SK-N-SH (cell line): ENCODE results near the gene RGS4. TPM values are rescaled to one million over a fixed set of nuclear protein-coding genes. Genes with fewer than 3 reads are reported as not detected.

Experiments used
- CTCF ChIA-PET: fragments of 300-600, 350-600 bp; formaldehyde crosslinking; extraction: SDS; loops from one replicate; lab custom pipeline; 2021; lab: Yijun Ruan, JAX
- POLR2A ChIA-PET: fragments of 350-600 bp; sonication (Branson Sonifier 250); formaldehyde crosslinking; extraction: SDS; loops from one replicate; lab custom pipeline; 2020; ENCODE audit warnings: antibody characterized with exemption, inconsistent platforms; lab: Yijun Ruan, JAX
- DNase-seq: peaks from one replicate; pipeline ENCODE4 v3.0.0; 2012
- H2AFZ ChIP-seq: fragments of 200-600 bp; sonication (generic); 2 replicates; pipeline ENCODE4 v1.8.1; 2016; ENCODE audit warnings: antibody characterized with exemption, mild to moderate bottlenecking, low read depth
- H3F3A ChIP-seq: fragments of 200-600 bp; sonication (generic); replicated peaks from 2 replicates; pipeline ENCODE3; 2016; ENCODE audit warnings: antibody characterized with exemption, mild to moderate bottlenecking; ENCODE audit not compliant: insufficient read depth
- H3K27ac ChIP-seq, 2 experiments: fragments of 200-500 bp in 1 of 2; fragments of 200-600 bp in 1 of 2; sonication (Bioruptor generic) in 1 of 2; sonication (generic), shearing (Covaris generic) in 1 of 2; 2 replicates each; pipeline versions ENCODE4 v1.5.1 to v1.6.1; 2014 to 2016; ENCODE audit warnings: low read depth in 2 of 2, inconsistent platforms in 1 of 2, low read length in 1 of 2, mild to moderate bottlenecking in 1 of 2, mixed read lengths in 1 of 2
- H3K27me3 ChIP-seq: fragments of 200-600 bp; sonication (generic), shearing (Covaris generic); 2 replicates; pipeline ENCODE4 v1.6.1; 2016; ENCODE audit warnings: mixed run types; ENCODE audit not compliant: insufficient read depth
- H3K36me3 ChIP-seq, 2 experiments: fragments of 200-500 bp in 1 of 2; fragments of 200-600 bp in 1 of 2; sonication (Bioruptor generic) in 1 of 2; sonication (generic) in 1 of 2; replicated peaks in 1 of 2; 2 replicates each; pipeline versions ENCODE3 to v1.5.1; 2014 to 2016; ENCODE audit warnings: low read length in 1 of 2, mild to moderate bottlenecking in 1 of 2; ENCODE audit not compliant: insufficient read depth in 2 of 2, control insufficient read depth in 1 of 2
- H3K4me1 ChIP-seq, 2 experiments: fragments of 200-500 bp in 1 of 2; fragments of 200-600 bp in 1 of 2; sonication (Bioruptor generic) in 1 of 2; sonication (generic), shearing (Covaris generic) in 1 of 2; 2 replicates each; pipeline versions ENCODE4 v1.5.1 to v1.6.1; 2014 to 2016; ENCODE audit warnings: low read depth in 1 of 2, low read length in 1 of 2, mixed run types in 1 of 2; ENCODE audit not compliant: insufficient read depth in 2 of 2, control insufficient read depth in 1 of 2
- H3K4me2 ChIP-seq: fragments of 200-600 bp; sonication (generic), shearing (Covaris generic); 2 replicates; pipeline ENCODE4 v1.6.1; 2017; ENCODE audit warnings: mixed run types
- H3K4me3 ChIP-seq, 2 experiments: fragments of 200-500 bp in 1 of 2; fragments of 200-600 bp in 1 of 2; sonication (Bioruptor generic) in 1 of 2; sonication (generic), shearing (Covaris generic) in 1 of 2; 2 replicates each; pipeline versions ENCODE4 v1.5.1 to v1.8.1; 2014 to 2016; ENCODE audit warnings: low read depth in 2 of 2, inconsistent platforms in 1 of 2, low read length in 1 of 2, mild to moderate bottlenecking in 1 of 2, mixed read lengths in 1 of 2, moderate library complexity in 1 of 2
- H3K79me2 ChIP-seq: fragments of 200-600 bp; sonication (generic); 2 replicates; pipeline ENCODE4 v1.8.1; 2017; ENCODE audit warnings: mild to moderate bottlenecking; ENCODE audit not compliant: insufficient read depth
- H3K9ac ChIP-seq: fragments of 200-600 bp; sonication (generic); 2 replicates; pipeline ENCODE4 v1.6.1; 2017; ENCODE audit warnings: mixed run types
- H3K9me2 ChIP-seq: fragments of 200-600 bp; sonication (generic); 2 replicates; pipeline ENCODE4 v1.6.1; 2017; ENCODE audit warnings: mixed run types
- H3K9me3 ChIP-seq: fragments of 200-600 bp; sonication (generic); 2 replicates; pipeline ENCODE4 v1.6.1; 2017; ENCODE audit warnings: mixed run types, mild to moderate bottlenecking, moderate library complexity
- H4K20me1 ChIP-seq: fragments of 200-600 bp; sonication (generic); 2 replicates; pipeline ENCODE4 v1.6.1; 2017; ENCODE audit warnings: mild to moderate bottlenecking, mixed run types; ENCODE audit not compliant: insufficient read depth
- EP300 ChIP-seq, 2 experiments: IDR thresholded peaks; 2 replicates each; pipeline versions ENCODE4 v1.4.0 to v1.6.1; 2012; ENCODE audit warnings: borderline replicate concordance in 1 of 2, low read depth in 1 of 2, low read length in 1 of 2
- FOXJ3 ChIP-seq: sonication (generic); formaldehyde crosslinking; IDR thresholded peaks from 2 replicates; pipeline ENCODE4 v1.5.1; 2020; ENCODE audit warnings: mild to moderate bottlenecking, missing genetic modification reagents
- FOXM1 ChIP-seq: IDR thresholded peaks from 2 replicates; pipeline ENCODE4 v1.4.0; 2012; ENCODE audit warnings: low read depth, mild to moderate bottlenecking
- GABPA ChIP-seq: IDR thresholded peaks from 2 replicates; pipeline ENCODE4 v1.4.0; 2012; ENCODE audit warnings: low read depth, mild to moderate bottlenecking
- GATA2 ChIP-seq: sonication (generic); formaldehyde crosslinking; IDR thresholded peaks from 2 replicates; pipeline ENCODE4 v1.5.0; 2020; ENCODE audit warnings: mild to moderate bottlenecking, missing genetic modification reagents
- JUND ChIP-seq: IDR thresholded peaks from 2 replicates; pipeline ENCODE4 v1.4.0; 2012
- MEF2A ChIP-seq: IDR thresholded peaks from 2 replicates; pipeline ENCODE4 v1.4.0; 2012; ENCODE audit warnings: low read depth, borderline replicate concordance
- MXI1 ChIP-seq: IDR thresholded peaks from 2 replicates; pipeline ENCODE4 v1.6.1; 2012; ENCODE audit warnings: mild to moderate bottlenecking, low read depth, low read length, improper control_type of control experiment
- NFIC ChIP-seq: IDR thresholded peaks from 2 replicates; pipeline ENCODE4 v1.4.0; 2012; ENCODE audit warnings: borderline replicate concordance
- NRF1 ChIP-seq: IDR thresholded peaks from 2 replicates; pipeline ENCODE4 v1.6.1; 2012; ENCODE audit warnings: low read depth, mild to moderate bottlenecking, low read length
- PBX3 ChIP-seq: IDR thresholded peaks from 2 replicates; pipeline ENCODE4; 2012
- RFX5 ChIP-seq: IDR thresholded peaks from 2 replicates; pipeline ENCODE4 v1.6.1; 2012; ENCODE audit warnings: mild to moderate bottlenecking, improper control_type of control experiment, low read length
- RXRA ChIP-seq: IDR thresholded peaks from 2 replicates; pipeline ENCODE4 v1.4.0; 2012; ENCODE audit warnings: low read depth, mild to moderate bottlenecking, borderline replicate concordance
- SIN3A ChIP-seq: IDR thresholded peaks from 2 replicates; pipeline ENCODE4 v1.6.1; 2012; ENCODE audit warnings: low read depth, mild to moderate bottlenecking, low read length, moderate library complexity, borderline replicate concordance
- TCF12 ChIP-seq: IDR thresholded peaks from 2 replicates; pipeline ENCODE4 v1.4.0; 2012
- USF2 ChIP-seq: fragments of 150-350 bp; IDR thresholded peaks from 2 replicates; pipeline ENCODE4 v1.6.1; 2017; ENCODE audit warnings: antibody characterized with exemption, low read length, low read depth, borderline replicate concordance
- YY1 ChIP-seq: IDR thresholded peaks from 2 replicates; pipeline ENCODE4 v1.4.0; 2012; ENCODE audit warnings: low read depth, mild to moderate bottlenecking
- WGBS: methylation state at CpG from one replicate; pipeline ENCODE4 v1.1.6; 2017; ENCODE audit warnings: low lambda C conversion rate; 5-methylcytosine and 5-hydroxymethylcytosine counted together
- polyA plus RNA-seq, 3 experiments: library from polyadenylated mRNA; depleted of rRNA; stranded (reverse); fragments of >200 nt; gene quantifications; 2 replicates each; pipeline ENCODE4 v1.2.3, GENCODE V29; 2012
- TF ChIP-seq, protein P1 (sequence below): IDR thresholded peaks from 2 replicates; pipeline ENCODE4 v1.4.0; 2012; ENCODE audit warnings: low read depth, borderline replicate concordance
- TF ChIP-seq, protein P2 (sequence below): IDR thresholded peaks from 2 replicates; pipeline ENCODE4 v1.6.1; 2012; ENCODE audit warnings: mild to moderate bottlenecking, low read depth, low read length, moderate library complexity
- TF ChIP-seq, protein P3 (sequence below): IDR thresholded peaks from 2 replicates; pipeline ENCODE4 v1.4.0; 2012; ENCODE audit warnings: low read depth

RGS4 gene
- polyA plus RNA-seq, 1 of the 3 experiments (the other 2 are of a cell fraction): 124 TPM

- H3K36me3 ChIP-seq: no peaks in the 10 kb centered on the region
- TF ChIP-seq MEF2A (no peak), EP300 (IDR thresholded peaks at IDR 0.05; ENCODE audit: borderline replicate concordance in 1 of 2, low read depth in 1 of 2, low read length in 1 of 2) (peak; percentile 12; a peak in 1 of 4 replicates), NFIC (no peak), FOXM1 (peak; percentile 15; the same call in 1 of the 2 replicates)
- no peaks in the 10 kb centered on the region for H3K9me3 ChIP-seq
- no peak for DNase-seq
- no peaks in the 10 kb centered on the region for H3K27me3 ChIP-seq
- H3K9ac ChIP-seq: no peak overlapping the region
- ChIA-PET CTCF (interaction anchor here (1.2 to 1.3 kb wide), 2 partner anchors 10 to 18 kb away, joined by 3 to 7 read pairs; partner anchors contain the start of gene RGS4), POLR2A (no interaction called here)
- H3K9me2 ChIP-seq: no peaks in the 10 kb centered on the region
- no peaks in the 10 kb centered on the region for H3F3A ChIP-seq
- no peaks in the 10 kb centered on the region for H3K79me2 ChIP-seq
- no peak overlapping the region for H3K4me3 ChIP-seq
- H2AFZ ChIP-seq: no peak overlapping the region
- H4K20me1 ChIP-seq: no peaks in the 10 kb centered on the region
- peaks cover 6 to 19% of the 10 kb centered on the region in 2 experiments; a peak in 3 of 4 replicates for H3K4me1 ChIP-seq
- H3K4me2 ChIP-seq: no peak overlapping the region
- H3K27ac ChIP-seq: peak overlapping the region; percentile 26 to 41; a peak in 2 of 4 replicates
These were observed 18.7 kb upstream of the RGS4 start for GRCh38 chr1:163050496-163050895.

DNA sequence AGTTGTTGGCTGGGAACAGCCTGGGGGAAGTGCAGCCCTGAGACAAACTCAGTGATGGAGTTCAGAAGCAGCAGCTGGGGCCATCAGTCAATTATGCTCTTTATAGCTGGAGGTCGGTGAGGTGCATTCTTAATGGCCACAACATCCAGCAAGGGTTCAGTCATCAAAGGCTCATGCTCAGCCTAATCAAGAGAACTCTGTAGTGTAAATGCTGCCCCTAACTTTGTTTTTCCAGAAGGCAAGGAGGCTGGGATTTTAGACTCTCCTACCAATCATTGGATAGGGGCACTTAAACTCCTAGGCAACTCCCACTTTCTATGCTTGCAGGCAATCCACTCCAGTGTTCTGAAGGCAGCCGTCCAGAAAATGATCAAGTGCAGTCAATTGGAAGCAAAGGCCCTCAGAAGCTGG lies 15.0 kb upstream of the RGS4 start:
- CTCF ChIA-PET: interaction anchor here (0.8 to 1.0 kb wide), 3 partner anchors 14 to 176 kb away, joined by 3 to 4 read pairs (median 4); no protein-coding TSS in a partner anchor
- DNase-seq: no peak
- TF ChIP-seq, protein P1, sequence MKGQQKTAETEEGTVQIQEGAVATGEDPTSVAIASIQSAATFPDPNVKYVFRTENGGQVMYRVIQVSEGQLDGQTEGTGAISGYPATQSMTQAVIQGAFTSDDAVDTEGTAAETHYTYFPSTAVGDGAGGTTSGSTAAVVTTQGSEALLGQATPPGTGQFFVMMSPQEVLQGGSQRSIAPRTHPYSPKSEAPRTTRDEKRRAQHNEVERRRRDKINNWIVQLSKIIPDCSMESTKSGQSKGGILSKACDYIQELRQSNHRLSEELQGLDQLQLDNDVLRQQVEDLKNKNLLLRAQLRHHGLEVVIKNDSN: no peak
- no peak for TF ChIP-seq RXRA
- TF ChIP-seq, protein P2, sequence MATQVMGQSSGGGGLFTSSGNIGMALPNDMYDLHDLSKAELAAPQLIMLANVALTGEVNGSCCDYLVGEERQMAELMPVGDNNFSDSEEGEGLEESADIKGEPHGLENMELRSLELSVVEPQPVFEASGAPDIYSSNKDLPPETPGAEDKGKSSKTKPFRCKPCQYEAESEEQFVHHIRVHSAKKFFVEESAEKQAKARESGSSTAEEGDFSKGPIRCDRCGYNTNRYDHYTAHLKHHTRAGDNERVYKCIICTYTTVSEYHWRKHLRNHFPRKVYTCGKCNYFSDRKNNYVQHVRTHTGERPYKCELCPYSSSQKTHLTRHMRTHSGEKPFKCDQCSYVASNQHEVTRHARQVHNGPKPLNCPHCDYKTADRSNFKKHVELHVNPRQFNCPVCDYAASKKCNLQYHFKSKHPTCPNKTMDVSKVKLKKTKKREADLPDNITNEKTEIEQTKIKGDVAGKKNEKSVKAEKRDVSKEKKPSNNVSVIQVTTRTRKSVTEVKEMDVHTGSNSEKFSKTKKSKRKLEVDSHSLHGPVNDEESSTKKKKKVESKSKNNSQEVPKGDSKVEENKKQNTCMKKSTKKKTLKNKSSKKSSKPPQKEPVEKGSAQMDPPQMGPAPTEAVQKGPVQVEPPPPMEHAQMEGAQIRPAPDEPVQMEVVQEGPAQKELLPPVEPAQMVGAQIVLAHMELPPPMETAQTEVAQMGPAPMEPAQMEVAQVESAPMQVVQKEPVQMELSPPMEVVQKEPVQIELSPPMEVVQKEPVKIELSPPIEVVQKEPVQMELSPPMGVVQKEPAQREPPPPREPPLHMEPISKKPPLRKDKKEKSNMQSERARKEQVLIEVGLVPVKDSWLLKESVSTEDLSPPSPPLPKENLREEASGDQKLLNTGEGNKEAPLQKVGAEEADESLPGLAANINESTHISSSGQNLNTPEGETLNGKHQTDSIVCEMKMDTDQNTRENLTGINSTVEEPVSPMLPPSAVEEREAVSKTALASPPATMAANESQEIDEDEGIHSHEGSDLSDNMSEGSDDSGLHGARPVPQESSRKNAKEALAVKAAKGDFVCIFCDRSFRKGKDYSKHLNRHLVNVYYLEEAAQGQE: no peak
- TF ChIP-seq YY1: no peak
- no peak for TF ChIP-seq NRF1
- no peak for TF ChIP-seq FOXM1
- no peak for TF ChIP-seq MXI1
- TF ChIP-seq FOXJ3 (CRISPR knock-in tag): no peak
- TF ChIP-seq JUND: no peak
- no peak for TF ChIP-seq PBX3
- TF ChIP-seq GABPA: no peak
- no peak for TF ChIP-seq RFX5
- no peak for TF ChIP-seq TCF12
- no peak for TF ChIP-seq USF2
- TF ChIP-seq, protein P3, sequence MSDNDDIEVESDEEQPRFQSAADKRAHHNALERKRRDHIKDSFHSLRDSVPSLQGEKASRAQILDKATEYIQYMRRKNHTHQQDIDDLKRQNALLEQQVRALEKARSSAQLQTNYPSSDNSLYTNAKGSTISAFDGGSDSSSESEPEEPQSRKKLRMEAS: no peak
- TF ChIP-seq GATA2: no peak
- TF ChIP-seq SIN3A: no peak

More for the DNA sequence above, 15.0 kb upstream of the RGS4 start:
- Histone ChIP-seq H3K9ac (no peak overlapping the region), H3K9me2 (no peaks in the 10 kb centered on the region), H3K4me3 (no peak overlapping the region), H4K20me1 (no peaks in the 10 kb centered on the region), H3K4me1 (peaks cover 10% of the 10 kb centered on the region in 2 experiments; a peak in 3 of 4 replicates), H3K9me3 (no peaks in the 10 kb centered on the region), H3K36me3 (no peaks in the 10 kb centered on the region), H3K27me3 (no peaks in the 10 kb centered on the region), H3K27ac (no peak overlapping the region), H2AFZ (no peak overlapping the region), H3K4me2 (no peak overlapping the region), H3F3A (no peaks in the 10 kb centered on the region), H3K79me2 (no peaks in the 10 kb centered on the region)
- 54% methylated on average over 2 of the region's 2 CpGs for WGBS
- POLR2A ChIA-PET: interaction anchor here (1.4 kb wide), 1 partner anchor 15 kb away, joined by 8 read pairs; the partner anchor contains the start of gene RGS4
